ENCODE measurements around the gene ZNF548.

DNA sequence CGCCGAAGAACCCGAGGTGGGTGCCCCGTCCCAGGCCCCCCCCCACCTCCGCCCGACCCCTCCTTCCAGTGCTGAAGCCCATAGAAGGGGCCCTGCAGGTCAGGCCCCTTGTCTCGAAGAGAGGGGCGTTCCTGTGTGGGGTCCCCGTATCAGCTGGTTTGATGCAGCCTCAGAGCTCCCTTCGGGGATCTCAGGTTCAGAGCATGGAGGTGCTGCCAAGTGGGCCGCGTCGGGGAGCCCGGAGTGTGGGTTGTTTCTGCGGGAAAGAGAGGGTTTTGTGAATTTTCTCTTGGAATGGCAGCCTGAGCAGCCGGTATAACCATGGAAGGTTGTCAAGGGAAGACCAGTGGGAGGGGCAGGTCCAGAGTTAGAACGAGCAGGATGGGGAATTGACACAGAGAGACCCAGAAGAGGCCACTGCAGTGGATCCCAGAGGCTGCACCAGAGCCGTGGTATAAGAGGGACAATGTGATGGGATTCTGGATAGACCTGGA lies 25.9 kb upstream of the ZNF548 start:
- no peak for TF ChIP-seq POLR2AphosphoS5 (IDR thresholded peaks at IDR 0.05)
- TF ChIP-seq POLR2A (IDR thresholded peaks at IDR 0.05) = no peak

Measured in stomach (tissue), 4 donors.